Choroid plexus epithelial cell (primary cell): ENCODE measurements around the gene CXCL12.

Experiments used
- DNase-seq: peaks from one replicate; pipeline ENCODE4 v3.0.0-alpha.2; 2010; ENCODE audit warnings: low read depth
- H3K4me3 ChIP-seq: 2 replicates; pipeline ENCODE4 v1.5.1; 2011; ENCODE audit warnings: low read depth, mild to moderate bottlenecking, control low read depth, low read length, moderate library complexity
- TF ChIP-seq, protein P1 (sequence below): conservative IDR thresholded peaks from 2 replicates; pipeline ENCODE4 v1.5.1; 2011; ENCODE audit warnings: low read depth, mild to moderate bottlenecking, control low read depth, inconsistent platforms, low read length, moderate library complexity

The CXCL12 gene

DNA sequence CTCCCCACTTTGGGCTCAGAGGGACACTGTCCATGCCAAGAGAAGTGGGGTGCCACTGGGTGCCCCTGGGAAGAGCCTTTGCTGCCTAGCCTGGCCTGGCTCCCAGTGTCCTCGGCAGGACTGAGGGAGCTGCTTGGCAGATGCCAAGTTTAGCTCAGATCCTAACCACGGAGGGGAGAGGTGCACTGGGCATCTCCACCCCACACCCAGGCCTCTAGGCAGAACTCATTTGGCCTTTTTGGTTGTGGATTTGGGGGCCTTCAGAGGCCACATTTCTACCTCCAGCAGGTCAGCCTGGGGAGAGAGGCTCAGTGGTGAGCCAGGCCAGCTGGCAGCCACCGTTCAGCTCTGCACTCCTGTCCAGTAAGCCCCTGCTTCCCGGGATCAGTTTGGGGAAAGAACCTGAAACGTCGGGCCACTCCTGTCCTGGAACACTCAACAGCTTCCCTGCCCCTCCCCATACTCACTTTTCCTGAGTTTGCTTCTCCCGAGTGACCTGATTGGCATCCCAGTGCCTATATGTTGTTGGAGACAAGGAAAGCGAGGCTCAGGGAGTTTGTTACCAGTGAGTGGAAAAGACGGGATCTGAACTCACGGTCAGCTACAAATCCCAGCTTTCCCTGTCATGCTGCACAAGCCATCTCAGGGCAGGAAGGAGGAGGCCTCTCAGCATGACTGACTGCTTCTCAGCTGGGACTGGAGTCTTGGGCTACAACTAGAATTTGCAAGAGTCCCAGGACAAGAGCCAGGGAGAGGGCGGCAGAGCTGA lies 11.2 kb upstream of the CXCL12 start:
- no peak overlapping the region for H3K4me3 ChIP-seq
- no peak for DNase-seq
- TF ChIP-seq, protein P1, sequence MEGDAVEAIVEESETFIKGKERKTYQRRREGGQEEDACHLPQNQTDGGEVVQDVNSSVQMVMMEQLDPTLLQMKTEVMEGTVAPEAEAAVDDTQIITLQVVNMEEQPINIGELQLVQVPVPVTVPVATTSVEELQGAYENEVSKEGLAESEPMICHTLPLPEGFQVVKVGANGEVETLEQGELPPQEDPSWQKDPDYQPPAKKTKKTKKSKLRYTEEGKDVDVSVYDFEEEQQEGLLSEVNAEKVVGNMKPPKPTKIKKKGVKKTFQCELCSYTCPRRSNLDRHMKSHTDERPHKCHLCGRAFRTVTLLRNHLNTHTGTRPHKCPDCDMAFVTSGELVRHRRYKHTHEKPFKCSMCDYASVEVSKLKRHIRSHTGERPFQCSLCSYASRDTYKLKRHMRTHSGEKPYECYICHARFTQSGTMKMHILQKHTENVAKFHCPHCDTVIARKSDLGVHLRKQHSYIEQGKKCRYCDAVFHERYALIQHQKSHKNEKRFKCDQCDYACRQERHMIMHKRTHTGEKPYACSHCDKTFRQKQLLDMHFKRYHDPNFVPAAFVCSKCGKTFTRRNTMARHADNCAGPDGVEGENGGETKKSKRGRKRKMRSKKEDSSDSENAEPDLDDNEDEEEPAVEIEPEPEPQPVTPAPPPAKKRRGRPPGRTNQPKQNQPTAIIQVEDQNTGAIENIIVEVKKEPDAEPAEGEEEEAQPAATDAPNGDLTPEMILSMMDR, result no peak

DNA sequence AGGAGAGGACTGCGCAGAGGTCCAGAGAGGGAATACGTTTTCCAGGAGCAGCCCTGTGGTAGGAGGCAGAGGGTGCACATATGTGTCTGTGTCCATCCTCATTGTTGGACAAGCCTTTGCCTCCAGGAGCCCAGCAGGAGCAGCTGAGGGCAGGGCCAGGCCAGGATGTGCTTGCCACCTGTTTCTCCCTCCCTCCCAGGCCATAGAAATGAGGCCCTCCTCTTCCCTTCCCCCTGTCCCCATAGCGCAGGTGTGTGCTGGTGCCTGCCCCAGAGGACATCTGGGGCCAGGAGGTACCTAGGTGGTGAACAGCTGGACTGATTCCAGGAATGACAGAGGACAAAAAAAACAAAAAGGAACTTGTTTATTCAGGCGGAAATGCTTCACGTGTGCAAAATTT lies 10.5 kb upstream of the CXCL12 start:
- TF ChIP-seq, protein P1, result no peak
- H3K4me3 ChIP-seq, result no peak overlapping the region
- no peak for DNase-seq

DNA sequence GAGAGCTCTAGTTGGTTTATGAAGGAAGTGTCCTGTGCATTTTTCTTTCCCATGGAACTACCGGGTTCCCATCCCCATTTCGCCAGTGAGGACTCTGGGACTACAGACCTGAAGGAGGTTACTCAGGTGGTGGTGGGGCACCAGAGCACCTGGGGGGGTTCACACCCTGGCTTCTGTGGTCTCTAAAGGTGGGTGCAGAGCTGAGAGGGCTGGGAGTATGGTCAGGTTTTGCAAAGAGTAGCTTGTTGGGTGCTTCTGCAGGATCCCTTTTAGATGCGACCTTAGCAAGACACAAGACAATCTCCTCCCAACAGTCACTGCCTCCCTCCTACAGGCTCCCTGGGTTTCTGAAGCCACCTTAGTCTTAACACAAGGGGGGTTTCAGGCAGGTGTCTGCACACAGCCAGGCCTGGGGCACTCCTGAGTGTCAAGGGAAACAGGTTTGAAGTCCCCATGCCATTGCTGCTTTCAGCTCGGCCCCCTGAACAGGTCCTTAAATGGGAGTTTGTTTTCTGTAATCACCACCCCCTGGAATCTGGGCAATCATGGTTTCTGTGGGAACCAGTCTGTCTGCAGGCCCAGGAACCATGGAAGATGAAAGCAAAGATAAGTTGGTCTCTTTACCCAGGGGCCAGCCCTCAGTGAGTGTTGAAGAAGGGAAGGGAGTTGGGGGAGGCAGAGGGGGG lies 9.9 kb upstream of the CXCL12 start:
- no peak overlapping the region for H3K4me3 ChIP-seq
- no peak for DNase-seq
- TF ChIP-seq, protein P1, result no peak

DNA sequence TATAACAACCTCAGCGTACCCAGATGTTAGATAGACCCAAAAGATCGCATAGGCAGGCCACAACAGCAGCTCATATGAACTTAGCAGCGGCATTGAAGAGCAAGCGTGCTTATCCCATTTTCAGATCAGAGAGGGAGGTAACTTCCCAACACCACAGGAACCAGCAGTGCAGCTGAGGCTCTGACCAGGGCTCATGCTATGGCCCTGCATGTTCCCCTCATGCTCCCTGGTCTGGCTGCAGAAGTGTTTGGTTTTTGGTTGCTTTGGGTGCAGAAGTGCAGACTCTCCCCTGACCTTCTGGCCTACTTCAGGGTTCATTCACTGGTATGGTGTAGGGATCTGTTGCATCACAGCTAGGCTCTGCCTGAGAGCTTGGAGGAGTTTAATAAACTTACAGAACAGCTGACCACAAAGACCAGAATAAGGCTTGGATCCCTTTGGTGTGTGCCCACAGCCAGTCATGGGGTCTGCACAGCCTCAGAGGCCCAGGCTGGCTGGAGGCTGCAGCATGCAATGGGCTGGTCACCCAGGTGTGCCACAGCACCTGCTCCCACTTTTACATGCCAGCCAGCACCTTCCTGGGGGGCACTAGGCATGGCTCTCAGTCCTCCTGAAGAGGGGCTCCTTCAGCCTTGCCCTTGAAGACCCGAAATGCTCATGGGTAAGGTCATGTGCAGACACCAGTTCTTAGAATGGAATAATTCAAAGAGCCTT lies 9.1 kb upstream of the CXCL12 start:
- no peak for DNase-seq
- no peak overlapping the region for H3K4me3 ChIP-seq
- TF ChIP-seq, protein P1, result no peak

DNA sequence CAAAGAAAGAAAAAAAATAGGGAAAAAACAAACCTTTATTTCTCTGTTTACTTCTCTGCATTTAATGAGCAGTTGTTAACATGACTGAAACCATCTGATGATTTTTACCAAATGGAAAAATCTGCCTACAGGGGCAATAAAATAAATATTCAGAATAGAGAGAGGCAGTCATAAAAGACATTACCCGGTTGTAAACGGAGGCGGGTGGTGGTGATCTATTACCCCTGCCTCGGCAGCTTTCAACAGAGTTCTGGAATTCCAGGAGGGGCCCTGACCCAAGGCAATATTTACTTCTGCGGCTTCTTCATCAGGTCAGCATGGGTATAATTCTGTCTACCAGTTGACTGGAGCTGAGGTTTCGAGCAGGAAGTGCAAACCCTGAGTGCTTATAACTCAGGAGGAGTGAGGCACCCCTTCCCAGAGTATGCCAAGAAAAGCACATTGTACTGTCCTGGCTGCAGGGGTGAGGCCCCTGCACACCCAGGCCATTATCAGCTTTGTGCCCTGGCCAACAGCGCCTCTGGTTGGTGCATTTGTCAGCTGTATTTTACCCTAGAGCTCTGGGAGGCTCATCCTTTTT lies 8.2 kb upstream of the CXCL12 start:
- no peak overlapping the region for H3K4me3 ChIP-seq
- TF ChIP-seq, protein P1, result no peak
- no peak for DNase-seq

DNA sequence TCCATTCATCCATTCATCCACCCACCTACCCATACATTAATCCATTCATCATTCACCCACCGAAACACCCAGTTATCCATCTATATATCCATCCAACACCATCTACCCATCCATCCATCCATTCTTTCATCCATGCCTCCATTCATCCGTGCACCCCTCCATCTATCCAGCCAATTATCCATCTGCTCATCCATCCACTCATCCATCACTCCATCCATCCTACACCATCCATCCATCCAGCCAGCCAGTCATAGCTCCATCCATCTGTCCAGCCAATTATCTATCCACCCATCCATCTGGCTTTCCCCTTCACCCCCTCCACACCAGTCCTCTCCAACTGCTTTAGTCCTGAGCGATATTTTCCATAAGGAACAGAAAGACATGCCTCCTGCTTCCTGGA lies 7.5 kb upstream of the CXCL12 start:
- TF ChIP-seq, protein P1, result no peak
- no peak overlapping the region for H3K4me3 ChIP-seq
- DNase-seq, result no peak
